IgD-negative memory B cell (primary cell): ENCODE data around the gene C9orf152. TPM values are rescaled to one million over a fixed set of nuclear protein-coding genes. Genes with fewer than 3 reads are reported as not detected.
"Not testable (repeated sequence)": the region's sequence is repeated elsewhere in the genome, so short reads cannot be mapped to it uniquely, and the experiment has no call there.

ENCODE experiments used
- H3K27ac Mint-ChIP-seq, 3 donors: one replicate each; pipeline ENCODE4 v1.8.0; 2020 to 2022; ENCODE audit warnings: mild to moderate bottlenecking in 3 of 3, mixed read lengths in 3 of 3, moderate library complexity in 1 of 3
- H3K27me3 Mint-ChIP-seq: one replicate; pipeline ENCODE4 v1.8.0; 2021; ENCODE audit warnings: mixed read lengths
- H3K36me3 Mint-ChIP-seq: one replicate; pipeline ENCODE4 v1.8.0; 2020; ENCODE audit warnings: mild to moderate bottlenecking, mixed read lengths
- H3K4me1 Mint-ChIP-seq, 3 donors: one replicate each; pipeline ENCODE4 v1.8.0; 2020 to 2022; ENCODE audit warnings: mixed read lengths in 3 of 3, mild to moderate bottlenecking in 1 of 3
- H3K4me3 Mint-ChIP-seq, 4 donors: one replicate each; pipeline ENCODE4 v1.8.0; 2020 to 2022; ENCODE audit warnings: mild to moderate bottlenecking in 4 of 4, mixed read lengths in 4 of 4, moderate library complexity in 3 of 4
- H3K9me3 Mint-ChIP-seq, 3 donors: one replicate each; pipeline ENCODE4 v1.8.0; 2020 to 2021; ENCODE audit warnings: mixed read lengths in 3 of 3, mild to moderate bottlenecking in 1 of 3
- polyA plus RNA-seq: library from polyadenylated mRNA; unstranded; fragments of 300-500 nt; fragmentation: Illumina TruSeq; gene quantifications from one replicate; pipeline ENCODE4 v1.2.3, GENCODE V29; 2021

The C9orf152 gene
- polyA plus RNA-seq, 1 donor from 2014 or later = not detected

DNA sequence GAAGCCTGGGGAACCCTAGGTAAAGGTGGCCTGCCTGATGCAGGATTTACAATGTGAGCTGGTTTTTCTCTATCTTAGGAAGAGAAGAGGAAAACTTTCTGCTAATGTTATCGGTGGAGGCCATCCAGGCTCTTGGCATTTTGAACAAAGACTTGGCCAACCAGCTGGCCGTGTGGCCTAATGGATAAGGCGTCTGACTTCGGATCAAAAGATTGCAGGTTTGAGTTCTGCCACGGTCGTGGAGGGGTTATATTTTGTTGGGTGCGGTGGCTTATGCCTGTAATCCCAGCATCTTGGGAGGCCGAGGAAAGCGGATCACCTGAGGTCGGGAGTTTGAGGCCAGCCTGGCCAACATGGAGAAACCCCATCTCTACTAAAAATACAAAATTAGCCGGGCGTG lies 9.6 kb downstream of the C9orf152 start:
- no peak overlapping the region for H3K4me3 Mint-ChIP-seq
- H3K27me3 Mint-ChIP-seq = no peaks in the 10 kb centered on the region
- H3K36me3 Mint-ChIP-seq = peaks cover 2% of the 10 kb centered on the region
- H3K4me1 Mint-ChIP-seq = peaks cover 0 to 2% (median 0%) of the 10 kb centered on the region in 3 donors
- no peaks in the 10 kb centered on the region for H3K9me3 Mint-ChIP-seq
- no peak overlapping the region for H3K27ac Mint-ChIP-seq

DNA sequence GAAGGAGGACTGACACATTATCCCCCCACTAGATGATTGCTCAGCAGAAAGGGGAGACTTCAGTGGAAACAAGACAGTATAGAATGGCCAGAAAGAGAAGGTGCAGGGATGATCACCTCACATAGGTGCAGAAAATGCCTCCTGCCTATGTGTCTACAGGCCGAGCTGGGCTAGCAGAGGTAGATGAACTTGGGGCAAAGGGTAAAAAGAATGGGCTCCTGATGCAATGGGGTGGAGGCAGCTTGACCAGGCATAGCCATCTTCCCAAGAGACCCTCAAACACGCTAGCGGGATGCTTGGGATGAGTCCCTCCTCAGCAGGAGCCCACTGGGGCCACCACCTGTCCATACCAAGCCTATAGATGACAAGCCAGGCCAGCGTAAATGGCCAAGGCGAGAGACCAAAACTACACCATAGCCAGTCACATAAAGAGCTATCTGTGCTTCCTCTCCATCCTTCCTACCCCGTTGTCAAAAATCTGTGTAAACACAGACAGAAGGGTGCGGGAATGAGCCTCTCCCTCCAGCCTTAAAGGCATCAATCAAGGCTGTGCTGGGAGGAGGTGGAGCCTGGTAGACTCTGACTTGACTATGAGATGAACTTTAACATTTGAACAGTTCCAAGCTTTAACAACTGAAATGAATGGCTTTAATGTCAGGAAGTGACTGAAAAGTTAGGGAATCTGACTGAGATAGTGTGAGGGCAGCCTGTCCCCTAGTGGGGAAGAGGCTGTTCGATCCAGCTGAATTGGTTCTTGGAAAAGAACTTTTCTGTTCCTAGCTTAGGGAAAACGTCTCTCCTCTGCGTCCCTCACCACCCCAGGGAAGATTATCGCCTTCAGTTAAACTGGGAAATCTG lies 10.4 kb downstream of the C9orf152 start:
- H3K4me1 Mint-ChIP-seq = peaks cover 0 to 2% (median 0%) of the 10 kb centered on the region in 3 donors
- H3K4me3 Mint-ChIP-seq = no peak overlapping the region
- no peaks in the 10 kb centered on the region for H3K9me3 Mint-ChIP-seq
- H3K27me3 Mint-ChIP-seq = peaks cover 2% of the 10 kb centered on the region
- H3K36me3 Mint-ChIP-seq = peaks cover 2% of the 10 kb centered on the region
- H3K27ac Mint-ChIP-seq = no peak overlapping the region

DNA sequence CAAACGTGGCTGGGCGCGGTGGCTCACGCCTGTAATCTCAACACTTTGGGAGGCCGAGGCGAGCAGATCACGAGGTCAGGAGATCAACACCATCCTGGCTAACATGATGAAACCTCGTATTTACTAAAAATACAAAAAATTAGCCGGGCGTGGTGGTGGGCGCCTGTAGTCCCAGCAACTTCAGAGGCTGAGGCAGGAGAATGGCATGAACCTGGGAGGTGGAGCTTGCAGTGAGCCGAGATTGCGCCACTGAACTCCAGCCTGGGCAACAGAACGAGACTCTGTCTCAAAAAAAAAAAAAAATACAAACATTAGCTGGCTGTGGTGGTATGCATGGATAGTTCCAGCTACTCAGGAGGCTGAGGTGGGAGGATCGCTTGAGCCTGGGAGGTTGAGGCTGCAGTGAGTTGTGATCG lies 11.9 kb downstream of the C9orf152 start:
- not testable (repeated sequence) for H3K4me1 Mint-ChIP-seq, H3K27me3 Mint-ChIP-seq, H3K4me3 Mint-ChIP-seq, H3K36me3 Mint-ChIP-seq, H3K27ac Mint-ChIP-seq, H3K9me3 Mint-ChIP-seq

DNA sequence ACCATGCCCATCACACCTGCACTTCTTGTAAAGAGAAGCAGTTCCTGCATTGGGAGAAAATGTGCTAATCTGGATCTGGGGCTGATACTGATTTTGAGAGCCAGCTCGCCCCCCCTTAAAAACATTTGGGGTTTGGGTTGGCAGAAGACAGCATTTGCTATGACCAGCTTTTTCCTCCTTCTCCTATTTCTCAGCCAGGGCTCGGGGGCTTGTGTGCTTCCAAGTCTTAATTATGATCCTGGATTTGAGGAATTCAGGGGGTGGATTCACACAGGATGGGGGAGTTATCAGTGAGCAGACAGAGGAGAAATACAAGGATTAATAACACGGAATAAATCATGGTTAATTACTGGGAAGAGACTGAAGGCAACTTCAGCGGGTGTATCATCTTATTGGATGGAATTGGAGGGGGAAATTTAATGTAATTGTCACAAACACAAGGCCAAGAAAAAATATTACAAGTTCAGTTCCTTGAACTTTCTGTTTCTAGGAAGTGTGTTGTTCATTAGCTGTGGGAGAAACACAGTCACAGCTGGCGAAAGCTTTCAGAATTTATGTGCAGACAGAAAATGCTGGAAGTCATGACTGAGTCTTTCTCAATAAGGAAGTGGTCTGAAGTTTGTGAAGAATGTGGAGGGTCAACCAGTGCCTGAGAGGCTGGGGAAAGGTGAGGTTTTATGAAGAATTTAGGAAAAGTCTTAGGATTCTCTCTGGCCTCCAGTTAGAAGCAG lies 15.3 kb downstream of the C9orf152 start:
- no peak overlapping the region for H3K27ac Mint-ChIP-seq

DNA sequence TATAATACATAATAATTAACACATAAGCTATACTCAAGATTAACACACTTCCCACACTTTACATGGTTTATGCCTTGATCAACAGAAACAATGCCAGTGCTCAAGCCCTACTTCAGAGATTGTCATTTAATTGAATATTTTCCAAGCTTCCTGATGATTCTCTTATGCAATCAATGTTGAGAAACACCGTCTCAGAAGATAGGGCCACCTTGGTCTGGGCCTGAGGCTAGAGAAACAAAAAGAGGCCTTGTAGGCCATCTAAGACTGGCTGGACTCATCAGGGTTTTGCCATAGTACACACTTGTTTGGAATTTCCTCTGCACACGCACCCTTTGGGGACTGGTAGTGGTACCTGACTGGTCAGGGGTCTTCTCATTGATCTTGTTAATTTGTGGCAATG lies 16.3 kb downstream of the C9orf152 start:
- peaks cover 3% of the 10 kb centered on the region for H3K27me3 Mint-ChIP-seq
- H3K4me1 Mint-ChIP-seq = peaks cover 0 to 5% (median 2%) of the 10 kb centered on the region in 3 donors
- H3K36me3 Mint-ChIP-seq = peaks cover 2% of the 10 kb centered on the region
- no peak overlapping the region for H3K27ac Mint-ChIP-seq
- no peaks in the 10 kb centered on the region for H3K9me3 Mint-ChIP-seq
- H3K4me3 Mint-ChIP-seq = no peak overlapping the region

More for the DNA sequence above, 15.3 kb downstream of the C9orf152 start:
- H3K36me3 Mint-ChIP-seq = peaks cover 2% of the 10 kb centered on the region
- H3K27me3 Mint-ChIP-seq = peaks cover 3% of the 10 kb centered on the region
- H3K4me1 Mint-ChIP-seq = peaks cover 0 to 5% (median 2%) of the 10 kb centered on the region in 3 donors
- no peaks in the 10 kb centered on the region for H3K9me3 Mint-ChIP-seq
- H3K4me3 Mint-ChIP-seq = peak overlapping the region in 1 of 4 donors; percentile 39

DNA sequence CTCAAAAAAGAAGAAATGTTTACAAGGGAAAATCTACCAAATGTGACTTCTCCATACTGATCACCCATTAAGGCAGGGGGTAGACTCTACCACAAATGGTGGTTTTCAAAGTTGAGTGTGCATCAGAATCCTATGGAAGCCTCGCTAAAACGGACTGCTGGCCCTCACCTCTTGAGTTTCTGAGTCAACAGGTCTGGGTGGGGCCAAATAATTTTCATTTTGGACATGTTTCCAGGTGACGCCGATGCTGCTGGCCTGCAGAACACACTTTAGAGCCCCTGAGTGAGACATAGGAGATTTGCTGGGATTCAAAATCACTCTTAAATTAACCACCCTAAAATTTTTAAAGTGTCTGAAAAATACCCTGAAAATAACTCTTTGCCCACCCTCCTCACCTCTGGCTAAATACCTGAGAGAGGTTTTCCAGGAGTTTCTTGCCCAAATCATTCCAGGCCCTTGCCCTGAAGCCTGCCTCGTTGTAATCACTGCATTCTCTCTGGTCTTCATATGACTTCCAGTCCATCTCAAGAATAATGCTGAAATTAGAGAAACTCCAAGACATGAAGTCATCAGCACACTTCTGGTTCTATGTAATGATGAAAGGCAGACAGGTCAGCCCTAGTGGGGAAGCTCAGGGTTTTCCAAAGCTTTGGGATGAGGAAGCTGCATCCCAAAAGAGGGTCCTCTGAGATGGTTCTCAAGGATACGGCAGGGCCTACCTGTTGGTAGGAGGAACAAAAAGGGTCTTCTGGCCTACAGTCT lies 18.2 kb downstream of the C9orf152 start:
- Mint-ChIP-seq H3K9me3 (no peaks in the 10 kb centered on the region), H3K4me1 (peaks cover 0 to 5% (median 2%) of the 10 kb centered on the region in 3 donors), H3K36me3 (peaks cover 7% of the 10 kb centered on the region), H3K4me3 (no peak overlapping the region), H3K27me3 (peaks cover 3% of the 10 kb centered on the region), H3K27ac (peak overlapping the region in 2 of 3 donors; percentile 31 to 39)

DNA sequence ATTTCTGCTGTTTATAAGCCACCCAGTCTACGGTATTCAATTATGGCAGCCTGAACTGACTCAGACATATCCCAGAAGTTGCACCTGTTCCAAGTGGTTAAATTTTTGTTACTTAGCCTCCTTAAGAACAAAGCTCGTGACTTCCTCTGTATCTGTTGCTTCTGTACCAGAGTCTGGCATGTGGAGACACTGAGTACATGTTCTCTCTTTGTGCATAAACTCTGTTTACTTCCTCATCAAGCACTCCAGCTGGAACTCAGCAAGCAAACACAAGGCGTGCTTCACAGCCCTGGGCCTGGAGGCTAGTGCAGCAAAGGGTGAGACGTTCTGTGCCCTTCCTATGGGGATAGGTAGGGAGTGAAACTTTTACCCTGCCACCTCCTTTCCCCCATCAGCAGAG lies 19.0 kb downstream of the C9orf152 start:
- H3K27ac Mint-ChIP-seq = no peak overlapping the region
- H3K4me3 Mint-ChIP-seq = peak overlapping the region in 1 of 4 donors; percentile 2
- no peaks in the 10 kb centered on the region for H3K9me3 Mint-ChIP-seq
- peaks cover 7% of the 10 kb centered on the region for H3K36me3 Mint-ChIP-seq
- peaks cover 3% of the 10 kb centered on the region for H3K27me3 Mint-ChIP-seq
- peaks cover 0 to 5% (median 0%) of the 10 kb centered on the region in 3 donors for H3K4me1 Mint-ChIP-seq

DNA sequence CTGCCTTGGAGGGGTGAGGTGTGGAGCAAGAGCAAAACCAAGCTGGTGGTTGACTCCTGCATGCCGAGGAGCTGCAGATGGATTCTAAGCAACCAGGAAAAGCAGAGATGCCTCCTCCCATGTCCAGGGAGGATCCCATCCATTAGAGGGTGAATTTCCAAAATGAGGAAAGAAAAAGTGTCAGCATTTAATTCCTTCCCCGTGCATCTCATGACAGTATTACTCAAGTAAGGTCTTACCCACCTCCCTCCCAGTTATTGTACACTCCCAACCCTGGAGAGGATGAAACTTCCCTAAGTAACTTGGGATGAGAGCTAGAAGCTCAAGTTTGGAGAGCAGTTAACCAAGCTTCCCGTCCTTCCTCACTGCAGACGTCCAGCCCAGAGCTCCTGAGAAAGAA lies 19.9 kb downstream of the C9orf152 start:
- peaks cover 0 to 8% (median 4%) of the 10 kb centered on the region in 3 donors for H3K4me1 Mint-ChIP-seq
- peaks cover 3% of the 10 kb centered on the region for H3K27me3 Mint-ChIP-seq
- H3K4me3 Mint-ChIP-seq = no peak overlapping the region
- no peak overlapping the region for H3K27ac Mint-ChIP-seq
- peaks cover 7% of the 10 kb centered on the region for H3K36me3 Mint-ChIP-seq
- no peaks in the 10 kb centered on the region for H3K9me3 Mint-ChIP-seq

DNA sequence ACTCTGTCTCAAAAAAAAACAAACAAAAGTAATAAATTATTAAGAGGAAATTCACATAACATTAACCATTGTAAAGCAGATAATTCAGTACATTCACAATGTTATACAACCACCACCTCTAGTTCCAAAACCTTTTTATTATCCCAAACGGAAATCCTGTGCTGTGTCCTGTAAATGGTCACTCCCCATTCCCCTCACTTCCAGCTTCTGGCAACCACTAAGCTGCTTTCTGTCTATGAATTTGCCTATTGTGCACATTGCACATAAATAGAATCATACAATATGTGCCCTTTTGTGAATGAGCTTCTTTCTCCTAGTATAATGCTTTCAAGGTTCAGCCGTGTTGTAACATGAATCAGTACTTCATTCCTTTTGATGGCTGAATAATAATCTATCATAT lies 20.8 kb downstream of the C9orf152 start:
- H3K36me3 Mint-ChIP-seq = peaks cover 5% of the 10 kb centered on the region
- no peaks in the 10 kb centered on the region for H3K9me3 Mint-ChIP-seq
- H3K4me3 Mint-ChIP-seq = no peak overlapping the region
- peaks cover 0 to 8% (median 5%) of the 10 kb centered on the region in 3 donors for H3K4me1 Mint-ChIP-seq
- no peaks in the 10 kb centered on the region for H3K27me3 Mint-ChIP-seq
- H3K27ac Mint-ChIP-seq = no peak overlapping the region

DNA sequence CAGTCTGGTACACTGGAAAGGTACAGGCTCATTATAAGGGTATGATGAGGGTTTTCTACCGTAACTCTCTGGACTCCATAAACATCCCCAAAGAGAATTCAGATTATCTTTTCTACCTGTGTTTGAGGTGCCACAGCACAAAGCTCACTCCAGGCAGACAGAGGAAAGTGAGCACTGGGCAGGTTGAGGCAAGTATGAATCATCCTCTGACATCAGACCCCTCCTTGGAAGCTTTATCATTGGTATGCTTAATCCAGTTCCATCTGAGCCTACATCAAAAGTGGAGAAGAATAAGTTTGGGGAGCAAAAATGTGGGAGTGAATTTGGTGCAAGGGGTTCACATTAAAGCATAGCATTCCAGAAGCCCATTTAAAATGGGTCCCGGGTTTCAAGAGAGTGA lies 21.7 kb downstream of the C9orf152 start:
- peaks cover 0 to 8% (median 5%) of the 10 kb centered on the region in 3 donors for H3K4me1 Mint-ChIP-seq
- H3K4me3 Mint-ChIP-seq = no peak overlapping the region
- no peaks in the 10 kb centered on the region for H3K27me3 Mint-ChIP-seq
- H3K9me3 Mint-ChIP-seq = no peaks in the 10 kb centered on the region
- no peak overlapping the region for H3K27ac Mint-ChIP-seq
- peaks cover 5% of the 10 kb centered on the region for H3K36me3 Mint-ChIP-seq

DNA sequence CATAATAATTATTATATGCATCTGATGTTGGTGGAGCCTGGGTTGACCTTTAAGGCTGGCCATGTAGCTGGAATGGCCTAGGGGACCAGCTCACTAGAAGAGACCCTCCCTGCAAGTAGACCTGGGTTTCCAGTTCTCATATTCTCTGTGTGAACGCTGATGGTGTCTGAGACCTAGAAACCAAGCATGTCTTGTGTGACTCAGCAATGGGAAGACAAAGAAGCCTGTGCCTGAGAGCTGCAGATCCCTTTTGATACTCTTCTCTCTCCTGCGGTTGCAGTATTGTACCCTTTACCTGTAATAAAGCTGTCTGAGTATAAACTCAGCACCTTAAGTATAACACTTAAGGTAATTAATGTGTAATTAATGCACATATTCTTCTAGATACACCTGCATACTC lies 22.2 kb downstream of the C9orf152 start:
- H3K4me1 Mint-ChIP-seq = peaks cover 0 to 8% (median 5%) of the 10 kb centered on the region in 3 donors
- H3K36me3 Mint-ChIP-seq = peaks cover 5% of the 10 kb centered on the region

DNA sequence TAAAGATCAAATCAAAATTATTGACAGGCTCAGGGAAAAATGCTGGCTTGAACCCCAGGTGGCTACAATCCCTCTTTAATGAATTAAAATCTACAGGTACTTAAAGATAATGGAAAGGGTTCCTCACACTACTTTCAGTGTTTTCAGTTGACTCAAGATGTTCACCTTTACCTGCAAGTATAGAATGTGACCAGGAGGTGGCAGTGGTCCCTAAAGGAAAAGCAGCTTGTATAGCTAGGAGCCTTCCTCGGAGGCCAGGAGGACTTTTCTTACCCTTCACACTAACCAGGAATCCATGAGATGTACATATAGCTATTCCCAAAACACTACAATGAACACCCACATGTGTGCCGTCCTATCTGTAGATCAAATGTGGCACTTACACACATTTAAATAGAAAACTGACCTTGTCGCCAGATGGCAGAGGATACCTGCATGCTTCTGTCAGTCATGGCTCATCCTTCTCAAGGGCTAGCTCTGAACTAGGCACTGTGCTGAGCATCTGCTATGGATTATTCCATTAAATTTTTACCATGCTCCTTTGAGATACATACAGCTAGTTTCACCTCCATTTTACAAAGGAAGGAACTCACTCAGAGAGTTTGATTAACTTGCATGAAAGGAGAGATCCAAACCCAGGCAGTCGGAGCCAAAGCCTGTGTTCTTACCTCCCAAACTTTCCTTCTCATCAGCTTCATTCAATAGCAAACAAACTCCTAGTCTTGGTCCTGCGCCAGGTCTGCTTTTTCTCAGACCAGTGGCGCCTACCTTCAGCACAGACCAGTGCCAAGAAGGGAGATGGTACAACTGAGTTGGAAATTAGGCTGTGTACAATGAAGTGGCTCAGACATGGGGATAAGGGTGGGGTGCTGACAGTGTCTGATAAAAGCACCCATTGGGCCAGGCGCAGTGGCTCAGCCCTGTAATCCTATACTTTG lies 24.5 kb downstream of the C9orf152 start:
- peaks cover 5% of the 10 kb centered on the region for H3K36me3 Mint-ChIP-seq
- peaks cover 3 to 5% (median 3%) of the 10 kb centered on the region in 3 donors for H3K4me1 Mint-ChIP-seq
- H3K27me3 Mint-ChIP-seq = no peaks in the 10 kb centered on the region
- no peak overlapping the region for H3K4me3 Mint-ChIP-seq
- peak overlapping the region in 1 of 3 donors; percentile 52 for H3K27ac Mint-ChIP-seq
- H3K9me3 Mint-ChIP-seq = no peaks in the 10 kb centered on the region

More for the DNA sequence above, 22.2 kb downstream of the C9orf152 start:
- no peaks in the 10 kb centered on the region for H3K27me3 Mint-ChIP-seq
- no peaks in the 10 kb centered on the region for H3K9me3 Mint-ChIP-seq
- no peak overlapping the region for H3K27ac Mint-ChIP-seq
- no peak overlapping the region for H3K4me3 Mint-ChIP-seq

DNA sequence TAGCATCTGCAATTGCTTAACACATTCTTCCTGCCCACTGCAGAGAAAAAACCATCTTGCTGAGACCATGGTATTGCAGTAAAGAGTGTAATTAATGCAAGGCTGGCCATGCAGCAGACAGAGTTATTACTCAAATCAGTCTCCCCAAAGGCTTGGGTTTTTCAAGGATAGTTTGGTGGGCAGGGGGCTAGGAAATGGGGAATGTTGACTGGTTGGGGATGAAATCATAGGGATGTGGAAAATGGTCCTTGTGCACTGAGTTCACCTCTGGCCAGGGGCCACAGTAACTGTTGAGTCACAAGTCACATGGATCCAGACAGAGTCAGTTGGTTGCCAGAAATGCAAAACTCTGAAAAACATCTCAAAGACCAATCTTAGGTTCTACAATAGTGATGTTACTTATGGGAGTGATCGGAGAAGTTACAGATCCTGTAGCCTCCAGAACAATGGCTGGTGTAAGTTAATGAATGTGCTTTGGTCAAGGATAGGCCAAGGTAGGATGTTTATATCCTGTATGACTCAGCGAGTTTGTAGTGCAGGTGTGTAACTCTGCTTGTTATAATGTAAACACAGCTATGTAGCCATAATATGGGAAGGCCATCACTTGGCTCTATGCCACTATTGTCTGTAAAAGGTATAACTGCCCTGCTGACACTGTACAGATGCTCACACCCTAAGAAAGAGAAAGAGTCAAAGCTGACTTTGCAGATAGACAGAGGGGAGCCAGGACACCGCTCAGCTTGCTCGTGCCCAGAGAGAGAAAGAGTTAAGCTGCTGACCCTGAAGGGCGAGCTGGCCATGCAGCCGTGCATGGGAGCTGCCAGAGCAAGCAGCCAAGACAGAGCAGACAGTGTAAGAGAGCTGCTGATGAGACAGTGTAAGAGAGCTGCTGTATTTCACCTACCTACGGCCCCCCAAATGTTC lies 27.2 kb downstream of the C9orf152 start:
- no peaks in the 10 kb centered on the region for H3K36me3 Mint-ChIP-seq
- peak overlapping the region in 1 of 3 donors; percentile 11 for H3K27ac Mint-ChIP-seq
- peaks cover 3 to 9% (median 3%) of the 10 kb centered on the region in 3 donors for H3K4me1 Mint-ChIP-seq
- no peaks in the 10 kb centered on the region for H3K27me3 Mint-ChIP-seq
- H3K9me3 Mint-ChIP-seq = no peaks in the 10 kb centered on the region
- H3K4me3 Mint-ChIP-seq = no peak overlapping the region
